ENCODE data around the gene MPV17L2.

MPV17L2 gene

GRCh38 chr19:18211683-18212082 is 18.7 kb downstream of the MPV17L2 start:
- Mint-ChIP-seq H3K27me3 (no peaks in the 10 kb centered on the region), H3K4me1 (ENCODE audit: low read depth) (peaks cover 4% of the 10 kb centered on the region), H3K36me3 (ENCODE audit: low read depth) (no peaks in the 10 kb centered on the region), H3K4me3 (no peak overlapping the region), H3K27ac (no peak overlapping the region), H3K9me3 (no peaks in the 10 kb centered on the region)

- Mint-ChIP-seq H3K9me3 (no peaks in the 10 kb centered on the region), H3K36me3 (ENCODE audit: low read depth) (no peaks in the 10 kb centered on the region), H3K27me3 (peaks cover 3% of the 10 kb centered on the region), H3K4me1 (ENCODE audit: low read depth) (peaks cover 6% of the 10 kb centered on the region), H3K27ac (no peak overlapping the region), H3K4me3 (no peak overlapping the region)
Observed at GRCh38 chr19:18214779-18215433, 21.9 kb downstream of the MPV17L2 start.

- Mint-ChIP-seq H3K36me3 (ENCODE audit: low read depth) (no peaks in the 10 kb centered on the region), H3K9me3 (no peaks in the 10 kb centered on the region), H3K27me3 (peaks cover 9% of the 10 kb centered on the region), H3K4me1 (ENCODE audit: low read depth) (peaks cover 10% of the 10 kb centered on the region), H3K4me3 (no peak overlapping the region), H3K27ac (no peak overlapping the region)
Observed at GRCh38 chr19:18216789-18217188, 23.8 kb downstream of the MPV17L2 start.

- Mint-ChIP-seq H3K27ac (no peak overlapping the region), H3K4me3 (no peak overlapping the region), H3K27me3 (peaks cover 17% of the 10 kb centered on the region), H3K36me3 (ENCODE audit: low read depth) (no peaks in the 10 kb centered on the region), H3K9me3 (no peaks in the 10 kb centered on the region), H3K4me1 (ENCODE audit: low read depth) (peaks cover 10% of the 10 kb centered on the region)
Observed at GRCh38 chr19:18218159-18218558, 25.1 kb downstream of the MPV17L2 start.

- peaks cover 20% of the 10 kb centered on the region for H3K27me3 Mint-ChIP-seq
- no peak overlapping the region for H3K27ac Mint-ChIP-seq
- H3K9me3 Mint-ChIP-seq: no peaks in the 10 kb centered on the region
- H3K36me3 Mint-ChIP-seq (ENCODE audit: low read depth): no peaks in the 10 kb centered on the region
- H3K4me3 Mint-ChIP-seq: no peak overlapping the region
- H3K4me1 Mint-ChIP-seq (ENCODE audit: low read depth): peaks cover 10% of the 10 kb centered on the region
Observed at GRCh38 chr19:18218600-18218999, 25.6 kb downstream of the MPV17L2 start.

- Mint-ChIP-seq H3K4me3 (no peak overlapping the region), H3K9me3 (no peaks in the 10 kb centered on the region), H3K4me1 (ENCODE audit: low read depth) (peaks cover 20% of the 10 kb centered on the region), H3K27ac (no peak overlapping the region), H3K36me3 (ENCODE audit: low read depth) (no peaks in the 10 kb centered on the region), H3K27me3 (peaks cover 33% of the 10 kb centered on the region)
Observed at GRCh38 chr19:18219911-18220631, 27.1 kb downstream of the MPV17L2 start.

- peaks cover 40% of the 10 kb centered on the region for H3K27me3 Mint-ChIP-seq
- no peaks in the 10 kb centered on the region for H3K9me3 Mint-ChIP-seq
- no peak overlapping the region for H3K27ac Mint-ChIP-seq
- H3K36me3 Mint-ChIP-seq (ENCODE audit: low read depth): no peaks in the 10 kb centered on the region
- no peak overlapping the region for H3K4me3 Mint-ChIP-seq
- peaks cover 22% of the 10 kb centered on the region for H3K4me1 Mint-ChIP-seq (ENCODE audit: low read depth)
Observed at GRCh38 chr19:18220632-18221275, 27.7 kb downstream of the MPV17L2 start.

GRCh38 chr19:18221815-18222725 is 29.1 kb downstream of the MPV17L2 start:
- Mint-ChIP-seq H3K27me3 (peaks cover 49% of the 10 kb centered on the region), H3K36me3 (ENCODE audit: low read depth) (no peaks in the 10 kb centered on the region)

GRCh38 chr19:18223860-18224524 is 31.0 kb downstream of the MPV17L2 start:
- Mint-ChIP-seq H3K27ac (no peak overlapping the region), H3K36me3 (ENCODE audit: low read depth) (no peaks in the 10 kb centered on the region), H3K9me3 (no peaks in the 10 kb centered on the region), H3K4me1 (ENCODE audit: low read depth) (peaks cover 27% of the 10 kb centered on the region), H3K27me3 (peaks cover 60% of the 10 kb centered on the region), H3K4me3 (peak overlapping the region; percentile 77)

More at GRCh38 chr19:18221815-18222725, 29.1 kb downstream of the MPV17L2 start:
- Mint-ChIP-seq H3K9me3 (no peaks in the 10 kb centered on the region), H3K27ac (no peak overlapping the region), H3K4me3 (no peak overlapping the region), H3K4me1 (ENCODE audit: low read depth) (peaks cover 27% of the 10 kb centered on the region)

GRCh38 chr19:18224525-18225354 is 31.7 kb downstream of the MPV17L2 start:
- peak overlapping the region; percentile 21 for H3K27ac Mint-ChIP-seq
- H3K27me3 Mint-ChIP-seq: peaks cover 63% of the 10 kb centered on the region
- H3K9me3 Mint-ChIP-seq: no peaks in the 10 kb centered on the region
- H3K4me3 Mint-ChIP-seq: peak overlapping the region; percentile 77
- H3K36me3 Mint-ChIP-seq (ENCODE audit: low read depth): no peaks in the 10 kb centered on the region
- peaks cover 26% of the 10 kb centered on the region for H3K4me1 Mint-ChIP-seq (ENCODE audit: low read depth)

- peaks cover 24% of the 10 kb centered on the region for H3K4me1 Mint-ChIP-seq (ENCODE audit: low read depth)
- no peaks in the 10 kb centered on the region for H3K36me3 Mint-ChIP-seq (ENCODE audit: low read depth)
- no peak overlapping the region for H3K27ac Mint-ChIP-seq
- no peak overlapping the region for H3K4me3 Mint-ChIP-seq
- peaks cover 65% of the 10 kb centered on the region for H3K27me3 Mint-ChIP-seq
- H3K9me3 Mint-ChIP-seq: no peaks in the 10 kb centered on the region
Observed at GRCh38 chr19:18225355-18225701, 32.3 kb downstream of the MPV17L2 start.

GRCh38 chr19:18225702-18226468 is 32.9 kb downstream of the MPV17L2 start, which contains the start of gene PDE4C:
Gene PDE4C, minus strand, starts transcription at chr19:18226438. Its CDS starts 23 bp downstream, at chr19:18226415.
- Mint-ChIP-seq H3K36me3 (ENCODE audit: low read depth) (no peaks in the 10 kb centered on the region), H3K9me3 (no peaks in the 10 kb centered on the region), H3K27me3 (peaks cover 68% of the 10 kb centered on the region), H3K4me3 (no peak within 1 kb of the TSS), H3K4me1 (ENCODE audit: low read depth) (peaks cover 26% of the 10 kb centered on the region), H3K27ac (no peak within 1 kb of the TSS)

All from stimulated activated naive CD8-positive, alpha-beta T cell treated with anti-CD3 and anti-CD28 coated beads, Interleukin-15, Interleukin-2, amounts not matched to agents 100 ng/mL and 50 ng/mL, for 24 hours (primary cell).